Erythroblast (primary cell): ENCODE results near the gene ADAMTS13.

Experiments used
- DNase-seq, 2 experiments: peaks; one replicate each; lab custom pipeline; 2025; lab: John Stamatoyannopoulos, UW
- GATA1 ChIP-seq: IDR thresholded peaks from 2 replicates; pipeline ENCODE4 v1.6.1; 2011; ENCODE audit warnings: low read depth, mild to moderate bottlenecking, control low read depth, low read length, moderate library complexity
- POLR2A ChIP-seq: IDR thresholded peaks from 2 replicates; pipeline ENCODE4 v1.6.1; 2011; ENCODE audit warnings: mild to moderate bottlenecking, low read length

ADAMTS13 gene

DNA sequence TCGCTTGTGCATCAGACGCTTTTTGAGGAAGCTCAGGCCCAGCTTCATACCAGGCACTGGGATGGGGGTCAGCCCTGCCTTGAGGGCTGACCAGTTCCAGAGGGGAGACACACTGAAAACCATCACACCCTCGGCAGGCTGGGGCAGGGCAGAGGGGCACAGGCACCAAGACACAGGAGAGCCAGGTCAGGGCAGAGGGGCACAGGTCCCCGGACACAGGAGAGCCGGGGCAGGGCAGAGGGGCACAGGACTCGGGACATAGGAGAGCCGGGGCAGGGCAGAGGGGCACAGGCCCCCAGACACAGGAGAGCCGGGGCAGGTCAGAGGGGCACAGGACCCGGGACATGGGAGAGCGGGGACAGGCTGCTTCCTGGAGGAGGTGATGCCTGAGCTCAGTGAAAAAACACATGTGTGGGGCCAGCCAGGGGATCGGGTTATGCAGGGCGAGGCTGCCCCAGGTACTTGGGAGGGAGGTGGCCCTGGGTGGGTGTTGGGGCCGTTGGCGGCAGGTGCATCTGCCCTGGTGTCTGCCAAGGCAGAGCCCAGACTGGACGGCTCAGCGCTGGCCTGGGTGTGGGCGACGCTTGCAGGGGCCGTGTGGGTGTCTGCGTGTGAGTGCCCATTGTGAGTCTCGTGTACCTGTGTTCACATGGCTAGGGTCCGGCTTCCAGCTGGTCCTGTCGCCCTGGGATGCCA, 71.8 kb downstream of the ADAMTS13 start:
- TF ChIP-seq GATA1 (no peak), POLR2A (no peak)
- no peak for DNase-seq

DNA sequence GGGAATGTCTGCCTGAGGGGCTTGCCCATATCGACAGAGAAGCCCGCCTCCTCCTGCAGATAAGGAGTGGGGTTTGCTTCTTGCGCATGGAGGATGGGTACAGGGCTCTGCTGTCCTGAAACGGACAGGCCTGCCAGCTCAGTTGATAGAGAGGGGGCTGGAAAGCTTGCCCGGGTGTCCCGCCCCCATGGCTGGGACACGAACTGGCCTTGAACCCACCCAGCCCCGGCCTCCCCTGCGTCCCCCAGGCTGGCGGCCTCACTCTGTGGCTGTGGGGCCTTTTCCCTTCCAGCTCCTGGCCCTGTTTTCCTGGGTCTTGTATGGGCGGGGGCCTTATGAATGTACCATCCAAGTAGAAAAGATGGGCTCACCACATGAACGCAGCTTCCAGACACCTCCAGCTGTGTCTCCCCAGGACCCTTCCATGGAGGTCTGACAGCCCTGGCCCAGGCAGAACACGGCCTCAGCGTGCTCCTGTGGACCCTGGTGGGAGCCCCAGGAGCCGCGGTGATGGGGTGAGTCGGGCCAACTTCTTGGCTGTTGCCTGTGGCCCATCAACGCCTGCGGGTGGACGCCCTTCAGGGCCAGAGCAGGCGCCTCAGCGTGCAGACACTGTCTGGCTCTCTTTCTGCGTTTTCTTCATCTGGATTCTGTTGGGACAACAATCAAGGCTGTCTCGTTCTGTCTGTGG, 72.6 kb downstream of the ADAMTS13 start:
- DNase-seq = no peak

DNA sequence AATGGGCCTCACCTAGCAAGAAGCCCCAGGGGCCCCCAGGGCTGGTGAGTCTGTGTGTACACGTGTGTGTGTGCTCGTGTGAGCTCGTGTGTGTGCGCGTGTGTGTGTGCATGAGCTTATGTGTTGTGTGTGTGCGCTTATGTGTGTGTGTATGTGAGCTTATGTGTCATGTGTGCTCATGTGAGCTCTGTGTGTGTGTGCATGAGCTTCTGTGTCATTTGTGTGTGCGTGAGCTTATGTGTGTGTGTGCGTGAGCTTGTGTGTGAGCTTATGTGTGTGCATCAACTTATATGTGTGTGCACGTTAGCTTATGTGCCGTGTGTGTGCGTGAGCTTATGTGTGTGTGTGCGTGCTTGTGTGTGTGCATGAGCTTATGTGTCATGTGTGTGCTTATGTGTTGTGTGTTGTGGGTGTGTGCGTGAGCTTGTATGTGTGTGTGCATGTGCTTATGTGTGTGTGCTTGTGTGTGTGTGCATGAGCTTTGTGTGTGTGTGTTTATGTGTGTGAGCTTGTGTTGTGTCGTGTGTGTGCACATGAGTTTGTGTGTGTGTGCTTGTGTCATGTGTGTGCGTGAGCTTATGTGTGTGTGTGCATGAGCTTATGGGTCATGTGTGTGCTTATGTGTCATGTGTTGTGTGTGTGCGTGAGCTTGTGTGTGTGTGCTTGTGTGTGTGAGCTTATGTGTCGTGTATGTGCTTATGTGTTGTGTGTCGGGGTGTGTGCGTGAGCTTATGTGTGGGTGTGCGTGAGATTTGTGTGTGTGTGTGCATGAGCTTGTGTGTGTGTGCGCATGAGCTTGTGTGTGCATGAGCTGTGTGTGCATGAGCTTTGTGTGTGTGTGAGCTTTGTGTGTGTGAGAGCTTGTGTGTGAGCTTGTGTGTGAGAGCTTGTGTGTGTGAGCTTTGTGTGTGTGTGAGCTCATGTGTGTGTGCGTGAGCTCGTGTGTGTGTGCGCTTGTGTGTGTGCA, 73.4 kb downstream of the ADAMTS13 start:
- TF ChIP-seq GATA1 (no peak), POLR2A (no peak)
- DNase-seq = no peak

More for the DNA sequence above, 72.6 kb downstream of the ADAMTS13 start:
- no peak for TF ChIP-seq POLR2A
- no peak for TF ChIP-seq GATA1

DNA sequence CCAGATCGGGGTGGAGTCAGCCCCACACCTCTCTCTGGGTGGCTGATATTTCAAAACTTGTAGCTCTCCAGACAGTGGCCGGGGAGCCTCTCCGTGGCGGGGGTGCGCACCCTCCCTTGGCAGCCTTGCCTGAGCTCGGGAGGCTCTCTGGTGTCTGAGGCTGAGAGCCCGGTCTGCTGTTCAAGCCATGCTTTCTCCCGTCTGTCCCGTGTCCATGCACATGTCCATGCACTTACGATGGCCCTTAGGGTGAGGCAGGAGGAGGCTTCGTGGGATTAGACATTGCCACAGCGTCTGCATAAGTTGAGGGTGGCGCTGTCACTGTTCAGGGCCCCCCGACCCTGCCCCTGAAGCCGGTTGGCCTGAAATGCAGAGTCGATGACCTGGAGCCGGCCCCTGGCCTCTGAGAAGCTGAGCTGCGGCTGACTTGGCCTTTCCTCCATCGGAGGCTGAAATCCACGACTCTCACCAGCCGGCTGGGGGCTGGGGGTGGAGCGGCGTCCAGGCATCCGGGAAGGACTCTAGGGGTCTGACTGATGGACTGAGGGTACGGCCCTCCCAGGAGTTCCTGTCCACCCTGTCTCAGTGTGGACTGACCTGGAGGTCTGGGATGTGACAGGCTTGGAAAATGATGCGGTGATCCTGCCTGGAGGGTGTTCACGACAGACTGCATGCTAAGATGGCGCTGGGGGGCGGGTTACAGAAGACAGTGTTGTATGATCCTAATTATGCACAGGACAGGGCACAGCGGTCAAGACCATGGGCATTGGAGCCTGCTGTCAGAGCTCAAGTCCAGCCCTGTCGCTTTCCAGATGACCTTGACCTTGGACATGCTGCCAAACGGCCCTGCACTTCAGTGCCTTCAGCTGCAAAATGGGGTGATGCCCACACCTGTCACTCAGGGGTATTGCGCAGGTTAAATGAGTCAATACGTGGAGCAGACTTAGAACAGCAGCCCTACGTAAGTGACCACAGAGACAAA, 75.0 kb downstream of the ADAMTS13 start:
- no peak for TF ChIP-seq GATA1
- no peak for TF ChIP-seq POLR2A
- DNase-seq = no peak

DNA sequence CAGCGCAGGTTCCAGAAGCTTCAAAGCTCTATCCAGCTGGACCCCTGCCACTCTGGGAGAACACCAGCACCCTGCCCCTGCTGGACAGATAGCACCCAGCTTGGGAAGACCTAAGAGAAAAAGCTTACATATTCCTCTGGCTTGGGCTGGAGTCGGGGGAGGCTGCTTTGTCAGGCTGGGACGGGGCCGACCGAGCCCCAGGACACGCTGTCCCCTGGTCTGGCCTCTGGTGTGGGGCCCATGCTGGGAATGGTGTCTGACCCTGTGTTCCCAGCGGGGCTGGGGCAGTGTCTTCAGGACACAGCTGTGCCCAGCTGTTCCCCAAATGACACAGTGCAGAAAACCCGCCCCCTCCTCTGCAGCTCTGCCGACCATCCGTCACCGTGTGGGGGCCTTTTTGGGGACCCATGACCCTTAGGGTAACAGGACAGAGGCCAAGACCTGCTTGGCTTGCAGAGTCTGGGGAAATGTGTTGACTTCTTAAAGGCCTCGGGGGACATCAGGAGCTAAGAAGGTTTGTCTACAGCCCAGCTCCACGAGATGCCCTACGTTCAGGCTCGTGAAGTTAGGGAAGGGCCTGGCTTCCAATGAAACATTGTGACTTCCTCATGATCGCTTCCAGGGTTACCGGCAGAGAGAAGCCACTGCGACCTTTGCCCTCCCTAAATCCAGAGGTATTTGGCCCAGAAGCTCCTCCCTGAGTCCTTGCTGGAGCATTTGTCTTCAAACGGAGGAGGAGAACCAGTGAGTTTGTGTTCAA, 77.1 kb downstream of the ADAMTS13 start:
- TF ChIP-seq GATA1 (no peak), POLR2A (no peak)
- no peak for DNase-seq

DNA sequence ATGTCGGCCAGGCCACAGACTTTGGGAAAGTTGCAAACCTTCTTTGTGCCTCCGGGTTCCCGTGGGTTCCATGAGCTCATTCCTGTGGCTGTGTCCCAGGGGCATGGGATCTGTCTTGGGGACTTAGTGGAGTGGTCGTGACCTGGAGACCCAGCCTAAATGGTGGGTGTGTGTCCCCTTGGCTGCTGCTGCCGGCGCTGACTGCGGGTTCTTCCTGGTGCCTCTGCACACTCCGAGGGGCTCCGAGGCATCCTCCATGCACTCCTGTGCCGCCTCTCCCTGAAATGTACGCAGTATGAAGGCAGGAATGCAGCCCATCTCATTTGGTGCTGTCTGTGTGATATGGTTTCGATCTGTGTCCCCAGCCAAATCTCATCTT, 77.7 kb downstream of the ADAMTS13 start:
- DNase-seq = no peak
- no peak for TF ChIP-seq GATA1
- no peak for TF ChIP-seq POLR2A

DNA sequence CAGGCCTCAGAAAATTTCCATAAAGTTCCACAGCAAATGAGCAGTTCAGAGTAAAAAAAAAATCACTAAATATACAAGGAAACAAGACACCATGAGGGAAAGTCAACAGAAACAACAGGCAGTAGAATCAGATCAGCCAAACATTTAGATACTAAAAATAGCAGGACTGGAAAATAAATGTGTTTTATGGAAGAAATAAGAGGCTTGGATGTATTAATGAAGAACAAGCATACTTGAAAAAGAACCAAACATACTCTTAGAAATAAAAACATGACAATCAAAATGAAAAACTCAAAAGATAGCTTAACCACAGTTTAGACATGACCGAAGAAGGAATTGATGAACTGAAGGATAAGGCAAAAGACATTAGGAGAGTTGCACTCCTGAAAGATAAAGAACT, 79.9 kb downstream of the ADAMTS13 start:
- no peak for DNase-seq
- TF ChIP-seq GATA1 = no peak
- no peak for TF ChIP-seq POLR2A

DNA sequence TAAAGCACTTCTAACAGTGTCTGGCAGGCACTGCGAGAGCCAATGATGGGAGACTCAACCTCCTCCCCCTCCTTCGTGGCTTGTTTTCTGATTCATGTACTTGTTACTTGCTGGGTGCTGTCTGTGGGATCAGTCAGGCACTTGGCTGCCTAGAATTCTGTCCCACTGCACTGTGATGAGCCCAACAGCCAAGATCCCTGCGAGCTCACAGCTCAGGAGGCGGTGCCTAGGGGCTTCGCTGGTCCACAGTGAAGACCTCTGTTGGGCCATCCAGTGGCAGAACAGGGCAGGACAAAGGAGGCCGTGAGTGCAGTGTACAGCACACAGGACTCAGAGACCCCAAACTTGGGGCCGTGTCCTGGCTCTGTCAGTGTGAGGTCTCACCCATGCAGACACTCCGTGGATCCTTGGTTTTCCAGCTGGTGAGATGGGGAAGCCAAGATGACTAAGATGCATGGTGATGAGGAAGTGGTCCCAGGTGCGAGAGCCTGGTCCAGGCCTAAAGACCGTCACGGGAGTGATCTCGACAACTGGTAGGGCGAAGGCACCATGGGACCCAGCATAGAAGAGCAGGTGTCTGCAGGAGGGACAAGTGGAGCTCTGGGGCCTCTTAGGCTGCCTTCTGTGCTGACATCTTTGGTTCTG, 83.1 kb downstream of the ADAMTS13 start:
- no peak for TF ChIP-seq GATA1
- no peak for TF ChIP-seq POLR2A
- no peak for DNase-seq

DNA sequence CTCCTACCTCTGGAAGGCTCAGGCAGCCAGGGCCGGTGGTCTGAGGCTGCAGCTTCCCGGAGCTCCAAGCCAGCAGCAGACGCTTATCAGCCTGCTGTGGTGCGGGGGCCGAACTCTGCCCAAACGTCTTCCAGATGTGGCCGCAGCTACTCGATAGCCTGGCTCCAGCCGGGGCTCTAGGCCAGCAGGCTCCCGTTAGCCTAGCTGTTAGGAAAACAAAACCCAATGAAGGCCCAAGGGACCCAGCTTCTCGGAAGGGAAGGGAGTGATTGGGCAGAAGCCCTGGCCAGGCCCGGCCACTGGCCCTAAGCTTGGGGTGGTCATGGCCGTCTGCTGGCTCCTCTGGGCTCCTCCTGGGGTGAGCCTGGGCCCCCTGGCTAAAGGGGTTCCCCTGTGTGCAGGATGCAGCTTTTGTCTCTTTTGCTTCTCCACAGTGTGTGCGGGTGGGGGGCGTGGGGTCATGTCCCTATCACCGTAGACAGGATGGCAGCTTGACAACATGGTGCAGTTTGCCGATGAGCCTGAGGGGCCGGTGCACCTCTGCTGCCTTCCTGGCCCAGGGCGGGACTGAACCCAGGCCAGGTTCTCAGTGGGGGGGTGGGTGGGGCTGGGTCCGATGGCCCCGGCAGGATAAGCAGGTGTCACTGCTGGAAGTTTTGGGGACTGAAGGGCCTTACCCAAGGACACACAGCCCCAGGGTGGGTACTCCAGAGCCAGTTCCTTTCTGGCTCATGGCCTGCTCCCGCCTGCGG, 83.9 kb downstream of the ADAMTS13 start:
- no peak for TF ChIP-seq POLR2A
- peak in 1 of 2 experiments; percentile 25 for DNase-seq

DNA sequence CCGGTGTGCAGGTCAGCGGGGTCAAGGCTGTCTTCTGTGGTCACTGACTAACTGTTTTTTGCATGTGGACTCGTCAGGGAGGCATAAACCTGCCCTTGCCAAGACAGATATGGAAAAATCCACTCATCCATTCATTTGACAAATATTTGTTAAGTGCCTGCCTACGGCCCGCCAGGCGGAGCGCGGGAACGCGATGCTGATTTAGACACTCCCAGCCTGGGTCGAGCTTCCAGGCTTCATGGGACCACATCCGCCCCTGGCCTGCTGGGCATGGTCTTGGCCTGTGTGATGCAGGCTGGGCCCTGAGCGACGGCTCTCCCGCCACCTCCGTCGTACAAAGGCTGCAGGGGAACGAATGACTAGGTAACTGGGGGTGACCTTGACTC, 84.5 kb downstream of the ADAMTS13 start:
- no peak for DNase-seq
- no peak for TF ChIP-seq POLR2A
- no peak for TF ChIP-seq GATA1

DNA sequence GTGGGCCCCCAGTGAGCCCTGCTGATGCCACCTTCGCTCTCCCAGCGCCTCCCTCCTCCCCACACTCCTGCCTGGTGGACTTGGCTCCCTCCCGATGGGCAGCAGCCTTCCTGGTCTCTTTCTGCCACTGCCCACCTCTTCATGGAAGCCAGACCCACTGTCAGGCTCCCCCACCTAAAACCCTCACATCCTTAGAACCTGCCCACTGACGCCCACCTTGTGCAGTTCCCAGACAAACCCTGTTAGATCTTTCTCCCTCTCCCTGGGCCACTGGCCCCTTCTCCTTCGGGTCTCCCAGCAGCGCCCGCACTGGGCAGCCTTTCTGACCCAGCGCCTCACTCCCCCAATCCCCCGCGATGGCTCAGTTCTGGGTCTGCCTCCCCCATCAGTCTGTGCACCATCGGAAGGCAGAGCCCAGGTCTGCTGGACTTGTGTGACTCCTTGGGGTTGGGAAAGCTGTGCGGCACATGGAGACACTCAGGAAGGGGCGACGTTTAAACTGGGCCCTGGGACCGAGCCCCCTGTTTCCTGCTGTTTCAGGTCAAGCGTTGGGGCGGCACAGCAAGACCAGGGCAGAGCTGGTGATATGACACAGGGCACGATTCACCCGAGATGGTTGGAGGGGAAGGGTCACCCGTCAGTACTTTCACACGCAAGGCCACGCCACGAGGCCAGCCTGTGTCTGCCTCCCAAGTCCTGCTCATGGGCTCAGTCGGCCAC, 85.2 kb downstream of the ADAMTS13 start:
- no peak for DNase-seq
- no peak for TF ChIP-seq POLR2A
- TF ChIP-seq GATA1 = no peak

DNA sequence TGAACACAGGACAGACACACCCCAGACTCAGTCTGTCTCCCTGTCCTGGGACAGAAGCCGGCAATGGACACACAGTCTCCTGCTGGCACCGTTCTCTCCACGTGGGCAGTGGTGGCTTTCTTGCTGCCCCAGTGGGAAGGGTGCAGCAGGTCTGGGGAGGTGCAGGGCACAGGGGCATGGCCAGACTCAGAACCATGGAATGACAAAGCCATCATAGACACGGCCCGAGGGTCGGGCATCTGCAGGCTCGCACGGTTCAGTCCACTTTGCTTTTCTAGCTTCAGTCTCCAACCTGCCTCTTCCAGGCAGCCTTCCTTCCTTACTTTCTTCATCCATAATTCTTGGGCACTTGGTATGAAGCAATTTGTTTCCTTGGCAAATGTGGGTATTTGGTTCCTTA, 85.9 kb downstream of the ADAMTS13 start:
- DNase-seq = no peak
- TF ChIP-seq GATA1 (no peak), POLR2A (no peak)
